ENCODE results near the gene CBX2.

The CBX2 gene

GRCh38 chr17:79788455-79788854 is 10.5 kb downstream of the CBX2 start:
- DNase-seq (ENCODE audit: low read depth) = no peak

- DNase-seq (ENCODE audit: low read depth) = no peak
Observed at GRCh38 chr17:79788989-79789942, 11.3 kb downstream of the CBX2 start.

GRCh38 chr17:79789943-79790804 is 12.2 kb downstream of the CBX2 start:
- no peak for DNase-seq (ENCODE audit: low read depth)

GRCh38 chr17:79790805-79791734 is 13.1 kb downstream of the CBX2 start:
- DNase-seq (ENCODE audit: low read depth) = no peak

- DNase-seq (ENCODE audit: low read depth) = no peak
Observed at GRCh38 chr17:79791735-79792161, 13.8 kb downstream of the CBX2 start.

GRCh38 chr17:79792341-79792871 is 14.5 kb downstream of the CBX2 start:
- no peak for DNase-seq (ENCODE audit: low read depth)

GRCh38 chr17:79792984-79793923 is 15.3 kb downstream of the CBX2 start:
- DNase-seq (ENCODE audit: low read depth) = no peak

GRCh38 chr17:79793924-79794304 is 16.0 kb downstream of the CBX2 start:
- DNase-seq (ENCODE audit: low read depth) = no peak

- DNase-seq (ENCODE audit: low read depth) = no peak
Observed at GRCh38 chr17:79794659-79795511, 16.9 kb downstream of the CBX2 start.

- DNase-seq (ENCODE audit: low read depth) = no peak
Observed at GRCh38 chr17:79795795-79796443, 18.0 kb downstream of the CBX2 start.

GRCh38 chr17:79796444-79796762 is 18.5 kb downstream of the CBX2 start:
- DNase-seq (ENCODE audit: low read depth) = no peak

GRCh38 chr17:79796763-79797491 is 19.0 kb downstream of the CBX2 start, which contains the start of gene CBX8:
Gene CBX8, minus strand, starts transcription at chr17:79797077. Its CDS starts 79 bp downstream, at chr17:79796998.
- peak; percentile 99 for DNase-seq (ENCODE audit: low read depth)

GRCh38 chr17:79797492-79798298 is 19.7 kb downstream of the CBX2 start:
- DNase-seq (ENCODE audit: low read depth) = no peak

- DNase-seq (ENCODE audit: low read depth) = no peak
Observed at GRCh38 chr17:79798299-79799173, 20.6 kb downstream of the CBX2 start.

- DNase-seq (ENCODE audit: low read depth) = no peak
Observed at GRCh38 chr17:79799174-79799537, 21.2 kb downstream of the CBX2 start.
